Measurements from ENCODE around the gene SRRM4. TPM values are rescaled to one million over a fixed set of nuclear protein-coding genes. Genes with fewer than 3 reads are reported as not detected.

The SRRM4 gene
- total RNA-seq, 1 experiment from 2014 or later, result not detected

- in situ Hi-C loops (cut with HindIII; ENCODE audit: low pct_unique_long_range_greater_than_20kb, low sequenced_read_pairs), result no loop called here
- DNase-seq (ENCODE audit: low read depth), result peak; percentile 84
Observed at GRCh38 chr12:119176267-119177055, 195.1 kb downstream of the SRRM4 start.

GRCh38 chr12:119177056-119177325, 195.7 kb downstream of the SRRM4 start:
- in situ Hi-C loops (cut with HindIII; ENCODE audit: low pct_unique_long_range_greater_than_20kb, low sequenced_read_pairs), result no loop called here
- DNase-seq (ENCODE audit: low read depth), result no peak

GRCh38 chr12:119177724-119178380, 196.5 kb downstream of the SRRM4 start:
- DNase-seq (ENCODE audit: low read depth), result no peak
- in situ Hi-C loops (cut with HindIII; ENCODE audit: low pct_unique_long_range_greater_than_20kb, low sequenced_read_pairs), result no loop called here

GRCh38 chr12:119178544-119179334, 197.4 kb downstream of the SRRM4 start, which contains the start of gene HSPB8:
Gene HSPB8, plus strand, starts transcription at chr12:119178931. Its CDS starts 382 bp downstream, at chr12:119179313.
- in situ Hi-C loops (cut with HindIII; ENCODE audit: low pct_unique_long_range_greater_than_20kb, low sequenced_read_pairs), result no loop called here
- DNase-seq (ENCODE audit: low read depth), result peak; percentile 96

GRCh38 chr12:119179335-119180021, 198.1 kb downstream of the SRRM4 start:
- in situ Hi-C loops (cut with HindIII; ENCODE audit: low pct_unique_long_range_greater_than_20kb, low sequenced_read_pairs), result no loop called here
- peak; percentile 84 for DNase-seq (ENCODE audit: low read depth)

- DNase-seq (ENCODE audit: low read depth), result peak; percentile 56
- in situ Hi-C loops (cut with HindIII; ENCODE audit: low pct_unique_long_range_greater_than_20kb, low sequenced_read_pairs), result no loop called here
Observed at GRCh38 chr12:119180380-119181040, 199.2 kb downstream of the SRRM4 start.

- no peak for DNase-seq (ENCODE audit: low read depth)
- in situ Hi-C loops (cut with HindIII; ENCODE audit: low pct_unique_long_range_greater_than_20kb, low sequenced_read_pairs), result no loop called here
Observed at GRCh38 chr12:119181202-119181601, 199.9 kb downstream of the SRRM4 start.

GRCh38 chr12:119181944-119182343, 200.6 kb downstream of the SRRM4 start:
- DNase-seq (ENCODE audit: low read depth), result no peak

GRCh38 chr12:119182701-119183493, 201.6 kb downstream of the SRRM4 start:
- in situ Hi-C loops (cut with HindIII; ENCODE audit: low pct_unique_long_range_greater_than_20kb, low sequenced_read_pairs), result no loop called here
- peak; percentile 83 for DNase-seq (ENCODE audit: low read depth)

More at GRCh38 chr12:119181944-119182343, 200.6 kb downstream of the SRRM4 start:
- in situ Hi-C loops (cut with HindIII; ENCODE audit: low pct_unique_long_range_greater_than_20kb, low sequenced_read_pairs), result no loop called here

GRCh38 chr12:119183942-119184695, 202.8 kb downstream of the SRRM4 start:
- in situ Hi-C loops (cut with HindIII; ENCODE audit: low pct_unique_long_range_greater_than_20kb, low sequenced_read_pairs), result no loop called here
- DNase-seq (ENCODE audit: low read depth), result no peak

- DNase-seq (ENCODE audit: low read depth), result no peak
- in situ Hi-C loops (cut with HindIII; ENCODE audit: low pct_unique_long_range_greater_than_20kb, low sequenced_read_pairs), result no loop called here
Observed at GRCh38 chr12:119195256-119195655, 213.9 kb downstream of the SRRM4 start.

GRCh38 chr12:119198440-119198839, 217.1 kb downstream of the SRRM4 start:
- in situ Hi-C loops (cut with HindIII; ENCODE audit: low pct_unique_long_range_greater_than_20kb, low sequenced_read_pairs), result no loop called here
- no peak for DNase-seq (ENCODE audit: low read depth)

- in situ Hi-C loops (cut with HindIII; ENCODE audit: low pct_unique_long_range_greater_than_20kb, low sequenced_read_pairs), result no loop called here
- DNase-seq (ENCODE audit: low read depth), result no peak
Observed at GRCh38 chr12:119200601-119201000, 219.3 kb downstream of the SRRM4 start.

GRCh38 chr12:119201789-119202543, 220.6 kb downstream of the SRRM4 start:
- in situ Hi-C loops (cut with HindIII; ENCODE audit: low pct_unique_long_range_greater_than_20kb, low sequenced_read_pairs), result no loop called here
- DNase-seq (ENCODE audit: low read depth), result no peak

- in situ Hi-C loops (cut with HindIII; ENCODE audit: low pct_unique_long_range_greater_than_20kb, low sequenced_read_pairs), result no loop called here
- DNase-seq (ENCODE audit: low read depth), result no peak
Observed at GRCh38 chr12:119202544-119202943, 221.2 kb downstream of the SRRM4 start.

GRCh38 chr12:119204131-119204530, 222.8 kb downstream of the SRRM4 start:
- DNase-seq (ENCODE audit: low read depth), result no peak
- in situ Hi-C loops (cut with HindIII; ENCODE audit: low pct_unique_long_range_greater_than_20kb, low sequenced_read_pairs), result no loop called here
